ENCODE data around the gene CAMP.

GRCh38 chr3:48184299-48184698 is 39.0 kb upstream of the CAMP start:
- TF ChIP-seq POLR2A (IDR thresholded peaks at IDR 0.05) = no peak
- TF ChIP-seq, protein P1, sequence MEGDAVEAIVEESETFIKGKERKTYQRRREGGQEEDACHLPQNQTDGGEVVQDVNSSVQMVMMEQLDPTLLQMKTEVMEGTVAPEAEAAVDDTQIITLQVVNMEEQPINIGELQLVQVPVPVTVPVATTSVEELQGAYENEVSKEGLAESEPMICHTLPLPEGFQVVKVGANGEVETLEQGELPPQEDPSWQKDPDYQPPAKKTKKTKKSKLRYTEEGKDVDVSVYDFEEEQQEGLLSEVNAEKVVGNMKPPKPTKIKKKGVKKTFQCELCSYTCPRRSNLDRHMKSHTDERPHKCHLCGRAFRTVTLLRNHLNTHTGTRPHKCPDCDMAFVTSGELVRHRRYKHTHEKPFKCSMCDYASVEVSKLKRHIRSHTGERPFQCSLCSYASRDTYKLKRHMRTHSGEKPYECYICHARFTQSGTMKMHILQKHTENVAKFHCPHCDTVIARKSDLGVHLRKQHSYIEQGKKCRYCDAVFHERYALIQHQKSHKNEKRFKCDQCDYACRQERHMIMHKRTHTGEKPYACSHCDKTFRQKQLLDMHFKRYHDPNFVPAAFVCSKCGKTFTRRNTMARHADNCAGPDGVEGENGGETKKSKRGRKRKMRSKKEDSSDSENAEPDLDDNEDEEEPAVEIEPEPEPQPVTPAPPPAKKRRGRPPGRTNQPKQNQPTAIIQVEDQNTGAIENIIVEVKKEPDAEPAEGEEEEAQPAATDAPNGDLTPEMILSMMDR (IDR thresholded peaks at IDR 0.05) = no peak
- no peak for TF ChIP-seq POLR2AphosphoS5 (IDR thresholded peaks at IDR 0.05)
